GM21717 (cell line): Measurements from ENCODE around the gene RAB40AL.
"Not testable (repeated sequence)": the region's sequence is repeated elsewhere in the genome, so short reads cannot be mapped to it uniquely, and the experiment has no call there.

Experiments used
- ATAC-seq: cut with Tn5 transposase; IDR thresholded peaks from one replicate; pipeline ENCODE4 v1.9.1; 2021; ENCODE audit warnings: mild to moderate bottlenecking, moderate library complexity; ENCODE audit not compliant: unreplicated experiment

The RAB40AL gene

GRCh38 chrX:102936972-102937371 is at the start of gene RAB40AL:
Gene RAB40AL, plus strand, starts transcription at chrX:102937272. Its CDS starts 47 bp downstream, at chrX:102937319.
- not testable (repeated sequence) for ATAC-seq

- ATAC-seq: no peak
Measured at GRCh38 chrX:102887687-102888086, 49.4 kb upstream of the RAB40AL start.

- ATAC-seq: no peak
Measured at GRCh38 chrX:102892103-102892502, 45.0 kb upstream of the RAB40AL start.

- peak; percentile 97 for ATAC-seq
Measured at GRCh38 chrX:102899940-102900916, 36.8 kb upstream of the RAB40AL start.

- ATAC-seq: no peak
Measured at GRCh38 chrX:102902355-102902754, 34.7 kb upstream of the RAB40AL start.

GRCh38 chrX:102930990-102931756 is 5.9 kb upstream of the RAB40AL start:
- no peak for ATAC-seq

- ATAC-seq: peak; percentile 61
Measured at GRCh38 chrX:102934624-102935023, 2.4 kb upstream of the RAB40AL start.

GRCh38 chrX:102950908-102951866 is 14.1 kb downstream of the RAB40AL start:
- ATAC-seq: peak; percentile 62

- ATAC-seq: no peak
Measured at GRCh38 chrX:102957751-102958150, 20.7 kb downstream of the RAB40AL start.

- ATAC-seq: no peak
Measured at GRCh38 chrX:102958794-102959193, 21.7 kb downstream of the RAB40AL start.

- no peak for ATAC-seq
Measured at GRCh38 chrX:102959471-102959870, 22.4 kb downstream of the RAB40AL start.

GRCh38 chrX:102963955-102964354 is 26.9 kb downstream of the RAB40AL start:
- no peak for ATAC-seq

GRCh38 chrX:102964940-102965339 is 27.9 kb downstream of the RAB40AL start:
- ATAC-seq: no peak

- no peak for ATAC-seq
Measured at GRCh38 chrX:102966701-102967100, 29.6 kb downstream of the RAB40AL start.

- ATAC-seq: no peak
Measured at GRCh38 chrX:102968216-102968615, 31.1 kb downstream of the RAB40AL start.

- ATAC-seq: not testable (repeated sequence)
Measured at GRCh38 chrX:102971536-102971935, 34.5 kb downstream of the RAB40AL start.

- ATAC-seq: no peak
Measured at GRCh38 chrX:102975016-102975415, 37.9 kb downstream of the RAB40AL start.

GRCh38 chrX:102976286-102976685 is 39.2 kb downstream of the RAB40AL start:
- no peak for ATAC-seq

GRCh38 chrX:102976793-102977495 is 39.9 kb downstream of the RAB40AL start:
- no peak for ATAC-seq

GRCh38 chrX:102978594-102978993 is 41.5 kb downstream of the RAB40AL start:
- no peak for ATAC-seq
